ENCODE measurements around the gene KCND3.

Gene KCND3

DNA sequence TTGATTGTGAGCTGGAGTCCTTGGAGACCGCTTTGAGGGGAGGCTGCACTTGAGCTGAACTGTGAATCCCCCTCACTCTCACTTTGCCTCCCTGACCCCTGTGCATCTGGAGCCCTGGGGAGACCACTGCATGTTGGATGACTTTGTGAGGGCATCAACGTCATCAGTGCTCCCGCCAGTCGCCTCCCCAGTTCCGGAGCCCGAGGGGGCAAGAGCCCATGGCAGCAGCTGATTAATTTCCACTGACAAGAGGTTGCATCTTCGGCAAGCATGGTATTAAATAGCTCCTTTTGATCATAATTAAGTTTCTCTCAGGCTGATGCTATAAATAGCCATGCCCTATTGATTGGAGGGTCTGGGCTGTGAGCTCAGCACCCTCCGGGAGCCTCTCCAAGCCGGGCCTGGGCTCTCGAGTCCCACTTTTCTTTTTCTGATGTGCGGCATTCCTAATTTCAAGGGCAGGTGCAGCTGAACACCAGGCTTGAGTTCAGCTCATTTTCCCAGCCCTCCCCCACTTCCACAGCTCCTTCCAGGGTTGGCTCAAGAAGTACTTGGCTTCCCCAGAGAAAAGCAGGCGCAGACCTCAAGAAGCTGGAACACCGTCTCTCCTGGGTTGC is 33.2 kb downstream of the KCND3 start:
- DNase-seq (ENCODE audit: low read depth): no peak
- TF ChIP-seq, protein P1, sequence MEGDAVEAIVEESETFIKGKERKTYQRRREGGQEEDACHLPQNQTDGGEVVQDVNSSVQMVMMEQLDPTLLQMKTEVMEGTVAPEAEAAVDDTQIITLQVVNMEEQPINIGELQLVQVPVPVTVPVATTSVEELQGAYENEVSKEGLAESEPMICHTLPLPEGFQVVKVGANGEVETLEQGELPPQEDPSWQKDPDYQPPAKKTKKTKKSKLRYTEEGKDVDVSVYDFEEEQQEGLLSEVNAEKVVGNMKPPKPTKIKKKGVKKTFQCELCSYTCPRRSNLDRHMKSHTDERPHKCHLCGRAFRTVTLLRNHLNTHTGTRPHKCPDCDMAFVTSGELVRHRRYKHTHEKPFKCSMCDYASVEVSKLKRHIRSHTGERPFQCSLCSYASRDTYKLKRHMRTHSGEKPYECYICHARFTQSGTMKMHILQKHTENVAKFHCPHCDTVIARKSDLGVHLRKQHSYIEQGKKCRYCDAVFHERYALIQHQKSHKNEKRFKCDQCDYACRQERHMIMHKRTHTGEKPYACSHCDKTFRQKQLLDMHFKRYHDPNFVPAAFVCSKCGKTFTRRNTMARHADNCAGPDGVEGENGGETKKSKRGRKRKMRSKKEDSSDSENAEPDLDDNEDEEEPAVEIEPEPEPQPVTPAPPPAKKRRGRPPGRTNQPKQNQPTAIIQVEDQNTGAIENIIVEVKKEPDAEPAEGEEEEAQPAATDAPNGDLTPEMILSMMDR (IDR thresholded peaks at IDR 0.05; ENCODE audit: low read length, missing control alignments): no peak
- no peak overlapping the region for H3K4me3 ChIP-seq (replicated peaks; ENCODE audit: low read depth, low read length)

DNA sequence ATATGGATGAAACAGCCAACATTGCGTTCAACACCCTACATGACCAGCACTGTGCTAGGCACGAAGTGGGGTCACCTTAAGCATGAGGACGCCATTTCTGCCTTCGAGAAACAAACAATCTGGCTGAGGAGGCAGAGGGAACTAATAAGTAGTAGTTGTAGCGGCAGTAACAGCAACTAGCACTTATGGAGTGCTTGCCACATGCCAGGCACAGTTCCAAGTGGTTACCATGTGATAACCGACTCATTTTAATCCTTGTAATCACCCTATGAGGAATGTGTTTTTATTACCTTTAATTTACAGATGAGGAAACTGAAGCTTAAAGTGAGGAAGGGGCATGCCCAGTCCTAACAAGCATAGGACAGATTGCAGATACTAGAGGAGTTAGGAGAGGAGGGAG is 33.7 kb downstream of the KCND3 start:
- TF ChIP-seq, protein P1 (IDR thresholded peaks at IDR 0.05; ENCODE audit: low read length, missing control alignments): no peak
- peak; percentile 2 for DNase-seq (ENCODE audit: low read depth)
- no peak overlapping the region for H3K4me3 ChIP-seq (replicated peaks; ENCODE audit: low read depth, low read length)

DNA sequence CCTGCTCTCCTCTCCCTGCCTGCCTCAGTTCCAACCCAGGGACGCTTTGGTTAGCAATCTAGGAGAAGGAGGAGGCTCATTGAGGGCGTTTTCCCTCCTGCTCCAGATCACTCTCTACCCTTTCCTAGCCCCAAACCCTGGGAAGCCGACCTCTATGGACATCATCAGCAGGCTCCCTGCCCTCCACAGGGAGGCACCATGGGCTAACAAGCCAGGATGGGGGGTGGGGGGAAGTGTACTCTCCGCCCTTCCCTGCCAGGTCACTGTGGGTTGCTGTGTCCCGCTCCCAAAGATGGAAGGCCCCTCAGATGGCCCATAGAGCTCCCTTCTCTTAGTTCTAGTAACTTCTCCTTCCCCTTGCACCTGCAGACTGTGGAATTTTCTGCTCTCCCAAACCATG is 35.7 kb downstream of the KCND3 start:
- H3K4me3 ChIP-seq (replicated peaks; ENCODE audit: low read depth, low read length): no peak overlapping the region

DNA sequence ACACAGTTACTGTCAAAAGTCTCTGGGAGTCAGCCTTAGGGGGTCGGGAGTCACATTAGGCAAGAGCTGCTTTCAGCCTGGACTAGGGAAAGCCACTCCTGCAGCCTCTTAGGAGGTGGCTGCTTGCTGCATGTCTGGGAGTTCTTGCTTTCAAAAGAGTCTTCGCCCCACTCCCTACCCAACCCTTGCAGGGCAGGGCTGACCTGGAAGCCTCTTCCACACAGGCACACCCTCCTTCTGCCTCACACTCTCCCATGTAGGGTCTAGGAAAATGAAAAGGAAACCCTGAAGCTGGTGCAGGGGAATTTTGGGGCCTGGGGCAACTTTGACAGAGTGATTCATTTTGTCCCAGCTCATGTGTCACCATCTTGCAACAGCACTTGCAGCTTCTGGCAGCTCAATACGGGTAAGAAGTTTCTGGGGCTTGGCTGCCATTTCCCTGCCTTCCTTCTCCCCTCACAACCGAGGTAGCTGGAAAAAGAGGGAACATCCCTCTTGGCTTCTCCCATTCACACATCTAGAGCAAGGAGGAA is 37.3 kb downstream of the KCND3 start:
- TF ChIP-seq, protein P1 (IDR thresholded peaks at IDR 0.05; ENCODE audit: low read length, missing control alignments): no peak
- no peak overlapping the region for H3K4me3 ChIP-seq (replicated peaks; ENCODE audit: low read depth, low read length)
- no peak for DNase-seq (ENCODE audit: low read depth)

More for the DNA sequence above, 35.7 kb downstream of the KCND3 start:
- DNase-seq (ENCODE audit: low read depth): no peak
- TF ChIP-seq, protein P1 (IDR thresholded peaks at IDR 0.05; ENCODE audit: low read length, missing control alignments): no peak

DNA sequence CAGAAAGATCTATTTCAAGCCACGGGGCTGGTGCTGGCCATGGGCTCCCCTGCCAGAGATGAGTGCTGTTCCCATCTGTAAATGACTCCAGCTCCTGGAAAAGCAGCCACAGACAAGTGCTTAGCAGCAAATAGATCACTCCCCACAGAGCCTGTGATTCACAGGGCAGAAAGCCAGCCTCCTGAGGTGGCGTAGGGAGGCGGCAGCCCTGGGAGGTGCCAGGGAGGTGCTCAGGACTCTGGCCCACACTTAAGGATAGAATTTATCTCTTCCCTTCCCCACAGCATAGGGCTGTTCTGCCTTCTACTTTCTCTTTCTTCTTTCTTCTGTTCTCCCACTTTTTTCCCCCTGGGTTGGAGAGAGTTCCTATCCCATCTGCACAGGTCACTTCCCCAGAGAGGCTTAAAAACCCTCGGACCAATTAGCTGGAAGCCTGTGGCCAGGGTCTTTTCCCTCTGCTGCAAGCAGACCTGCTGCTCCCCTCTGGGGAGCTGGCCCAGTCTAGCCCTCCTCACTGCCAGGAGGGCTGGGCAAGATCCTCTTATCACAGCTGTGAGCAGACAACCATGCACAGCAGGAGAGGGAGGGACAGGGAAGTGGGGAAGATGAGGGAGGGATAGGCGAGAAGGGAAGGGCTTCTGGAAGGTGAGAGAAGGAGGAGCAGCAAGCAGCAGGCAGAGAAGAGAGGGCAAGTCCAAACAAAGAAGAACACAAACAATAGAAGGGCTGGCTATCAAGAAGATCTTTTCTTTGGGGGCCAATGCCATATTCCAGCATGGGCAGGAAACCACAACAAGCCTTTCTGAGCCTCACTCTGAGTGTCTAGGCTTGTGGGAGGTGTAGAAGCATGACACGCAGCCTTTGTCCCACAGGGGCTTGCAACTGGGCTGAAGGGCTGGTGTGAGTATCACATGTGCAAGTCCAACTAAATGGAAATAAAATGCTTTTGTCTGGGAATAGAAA is 41.0 kb downstream of the KCND3 start:
- no peak overlapping the region for H3K4me3 ChIP-seq (replicated peaks; ENCODE audit: low read depth, low read length)
- TF ChIP-seq, protein P1 (IDR thresholded peaks at IDR 0.05; ENCODE audit: low read length, missing control alignments): no peak
- no peak for DNase-seq (ENCODE audit: low read depth)

DNA sequence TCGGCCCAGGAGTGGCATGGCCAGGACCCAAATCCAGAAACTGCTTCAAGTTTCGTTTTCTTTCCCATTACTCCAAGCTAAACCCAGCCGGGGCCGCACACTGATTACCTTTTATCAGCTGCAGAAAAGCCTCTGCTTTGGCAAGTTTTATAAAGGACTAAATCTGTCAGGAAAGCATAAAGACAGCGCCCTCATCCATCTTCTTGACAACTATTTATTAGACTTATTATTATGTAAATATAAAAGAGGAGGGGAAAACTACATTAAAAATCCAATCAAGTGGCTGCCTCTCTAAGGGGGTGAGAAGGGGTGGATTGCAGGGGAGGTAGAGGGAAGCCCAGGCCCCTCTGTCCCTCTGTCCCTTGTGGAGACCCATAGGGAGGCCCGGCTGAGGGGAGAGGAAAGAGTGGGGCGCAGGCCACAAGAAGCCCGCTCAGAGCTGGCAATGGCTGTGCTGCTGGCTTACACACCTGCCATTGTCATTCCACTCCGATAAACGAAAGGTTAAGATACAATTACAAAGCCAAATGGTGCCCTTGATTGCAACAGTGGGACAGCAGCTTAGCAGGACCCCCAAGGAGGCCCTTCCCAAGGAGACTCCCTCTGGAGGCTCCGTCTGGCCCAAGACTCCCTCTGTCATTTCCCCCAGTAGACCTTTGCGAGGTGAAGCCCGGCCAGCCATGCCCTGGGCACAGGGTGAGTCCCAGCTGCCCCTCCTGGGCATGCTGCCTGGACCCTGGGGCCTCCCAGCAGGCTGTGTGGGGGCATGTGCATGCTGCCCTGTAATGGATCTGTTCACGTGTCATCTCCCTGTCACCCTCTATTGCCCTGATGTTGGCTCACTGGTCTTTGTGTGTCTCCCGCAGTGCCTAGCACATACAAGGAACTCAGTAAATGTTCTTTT is 45.4 kb downstream of the KCND3 start:
- DNase-seq (ENCODE audit: low read depth): no peak
- TF ChIP-seq, protein P1 (IDR thresholded peaks at IDR 0.05; ENCODE audit: low read length, missing control alignments): no peak
- H3K4me3 ChIP-seq (replicated peaks; ENCODE audit: low read depth, low read length): no peak overlapping the region
